Lung (tissue), 16 donors: ENCODE results near the gene TMEM185B. TPM values are rescaled to one million over a fixed set of nuclear protein-coding genes. Genes with fewer than 3 reads are reported as not detected.

ENCODE experiments used
- ATAC-seq: fragments of 200-7000 bp; cut with Tn5 transposase; one replicate; pipeline ENCODE4 v1.9.1; 2020; ENCODE audit warnings: moderate number of reproducible peaks; ENCODE audit not compliant: insufficient read depth, low FRiP score
- DNase-seq, 3 donors: peaks; one replicate each; pipeline ENCODE4 v3.0.0-alpha.2; 2013 to 2017
- H3K27ac ChIP-seq, 2 donors: one replicate each; pipeline ENCODE4 v1.5.1; 2013; ENCODE audit warnings: mild to moderate bottlenecking in 2 of 2, moderate library complexity in 2 of 2, control low read depth in 1 of 2, inconsistent platforms in 1 of 2, low read depth in 1 of 2, low read length in 1 of 2
- H3K27me3 ChIP-seq, 3 donors: one replicate each; pipeline ENCODE4 v1.5.1; 2013; ENCODE audit warnings: low read length in 2 of 3; ENCODE audit not compliant: control insufficient read depth in 3 of 3, insufficient read depth in 3 of 3
- H3K36me3 ChIP-seq, 4 donors: one replicate each; pipeline ENCODE4 v1.5.1; 2013; ENCODE audit warnings: low read length in 4 of 4, mild to moderate bottlenecking in 1 of 4, moderate library complexity in 1 of 4; ENCODE audit not compliant: control insufficient read depth in 4 of 4, insufficient read depth in 4 of 4
- H3K4me1 ChIP-seq, 5 donors: one replicate each; pipeline ENCODE4 v1.5.1; 2013; ENCODE audit warnings: low read length in 5 of 5, mild to moderate bottlenecking in 2 of 5, moderate library complexity in 1 of 5; ENCODE audit not compliant: control insufficient read depth in 5 of 5, insufficient read depth in 5 of 5
- H3K4me3 ChIP-seq: one replicate; pipeline ENCODE4 v1.5.1; 2013; ENCODE audit warnings: mild to moderate bottlenecking, control low read depth, moderate library complexity
- H3K9ac ChIP-seq, 2 donors: one replicate each; pipeline ENCODE4 v1.5.1; 2013; ENCODE audit warnings: low read length in 2 of 2, control low read depth in 1 of 2; ENCODE audit not compliant: insufficient read depth in 1 of 2
- H3K9me3 ChIP-seq, 4 donors: one replicate each; pipeline ENCODE4 v1.5.1; 2013; ENCODE audit warnings: low read length in 3 of 4, mild to moderate bottlenecking in 1 of 4, moderate library complexity in 1 of 4; ENCODE audit not compliant: control insufficient read depth in 4 of 4, insufficient read depth in 3 of 4
- CTCF ChIP-seq: IDR thresholded peaks from 2 replicates; pipeline ENCODE4 v1.5.1; 2012; ENCODE audit warnings: mild to moderate bottlenecking; ENCODE audit errors: control extremely low read depth, extremely low read depth
- WGBS, 2 donors: extraction: QIAGEN DNeasy Blood & Tissue Kit; methylation state at CpG; one replicate each; pipeline ENCODE4 v1.1.7; 2013; 5-methylcytosine and 5-hydroxymethylcytosine counted together
- long read RNA-seq, 5 donors: transcript quantifications; one replicate each; lab custom pipeline, GENCODE V29; 2026
- polyA plus RNA-seq, 2 donors: library from polyadenylated mRNA; stranded (reverse); fragments of 200-250 nt; gene quantifications; one replicate each; pipeline ENCODE4 v1.2.1, GENCODE V29; 2013
- total RNA-seq, 2 donors: library from RNA; depleted of rRNA in 1 of 2; stranded (reverse); fragments of >200 nt in 1 of 2; gene quantifications; one replicate each; pipeline ENCODE4 v1.2.1, GENCODE V29; 2014 to 2021
- donor health status: control.
- donor health status: control.
- donor health status: Bipolar disorder and iron deficiency.
- donor health status: healthy.
- donor health status: DM: yes; HTN: yes; CAD: no.

Gene TMEM185B
- total RNA-seq (10 to 100 TPM; 27.1 to 35.2 TPM), polyA plus RNA-seq (10 to 100 TPM in 1 of 2 donors, 1 to 10 TPM in 1; 6.5 to 27.0 TPM)
- long read RNA-seq, donor 1, transcript TMEM185B-201 (1 exons, 2,131 nt), result major isoform, 34 of 34 reads
- long read RNA-seq, donor 1, partial matches to known transcripts, result 0 of 34 reads
- long read RNA-seq, donor 1, other reads (novel, unspliced or antisense), result 0 of 34 reads
- long read RNA-seq, donor 2, transcript TMEM185B-201 (1 exons, 2,131 nt), result major isoform, 11 of 11 reads
- long read RNA-seq, donor 2, partial matches to known transcripts, result 0 of 11 reads
- long read RNA-seq, donor 2, other reads (novel, unspliced or antisense), result 0 of 11 reads
- long read RNA-seq, donor 3, transcript TMEM185B-201 (1 exons, 2,131 nt), result major isoform, 18 of 18 reads
- long read RNA-seq, donor 3, partial matches to known transcripts, result 0 of 18 reads
- long read RNA-seq, donor 3, other reads (novel, unspliced or antisense), result 0 of 18 reads
- long read RNA-seq, donor 4, transcript TMEM185B-201 (1 exons, 2,131 nt), result major isoform, 25 of 25 reads
- long read RNA-seq, donor 4, partial matches to known transcripts, result 0 of 25 reads
- long read RNA-seq, donor 4, other reads (novel, unspliced or antisense), result 0 of 25 reads
- long read RNA-seq, donor 5, transcript TMEM185B-201 (1 exons, 2,131 nt), result major isoform, 25 of 25 reads
- long read RNA-seq, donor 5, partial matches to known transcripts, result 0 of 25 reads
- long read RNA-seq, donor 5, other reads (novel, unspliced or antisense), result 0 of 25 reads

DNA sequence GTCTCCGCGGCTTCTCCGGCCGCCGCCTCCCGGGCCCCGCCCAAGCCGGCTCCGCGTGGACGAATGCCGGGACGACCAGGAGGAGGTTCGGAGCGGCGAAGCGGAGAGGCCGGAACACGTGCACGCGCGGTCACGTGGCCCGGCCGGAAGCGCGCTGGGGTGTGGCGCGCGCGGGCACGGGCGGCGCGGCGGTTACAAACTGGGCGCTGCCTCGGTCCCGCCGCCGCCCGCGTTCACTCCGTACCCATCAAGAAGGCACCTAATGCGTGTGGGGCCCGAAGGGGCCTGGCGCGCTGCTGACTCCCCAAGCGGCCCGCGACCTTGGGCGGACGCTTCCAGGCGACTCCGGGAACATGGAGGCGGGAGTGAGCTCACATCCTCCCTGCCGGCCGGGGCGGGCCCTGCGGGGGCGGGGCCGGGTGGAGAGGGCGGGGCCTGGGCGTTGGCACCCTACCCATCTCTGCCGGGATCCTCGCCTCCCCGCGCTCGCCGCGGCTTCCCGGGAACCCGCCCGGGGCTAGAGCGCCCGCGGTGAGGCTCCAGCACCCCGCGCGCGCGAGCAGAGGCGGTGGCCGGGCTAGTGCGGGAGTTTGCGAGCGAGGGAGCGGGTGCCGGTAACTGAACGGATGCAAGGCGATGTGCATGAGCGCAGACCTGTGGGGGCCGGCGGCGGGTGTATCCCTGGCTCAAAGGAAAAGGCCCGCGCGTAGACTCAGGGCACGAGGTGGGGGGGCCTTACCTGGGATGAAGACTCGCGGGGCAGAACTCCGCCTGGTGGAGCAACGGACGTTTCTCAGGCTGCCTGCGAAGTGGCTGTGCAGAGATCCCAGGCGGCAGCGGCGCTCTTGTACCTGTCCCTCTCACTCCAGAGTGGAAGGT lies at the start of gene TMEM185B:
TMEM185B (minus strand) TSS at position 367 of the 879 bp plus-strand sequence. CDS start 424 bp downstream, outside the sequence.
- H3K4me3 ChIP-seq, result peak within 1 kb of the TSS; percentile 61
- H3K4me1 ChIP-seq, result peaks cover 3 to 17% (median 5%) of the 10 kb centered on the region in 5 donors
- peaks cover 0 to 21% (median 8%) of the 10 kb centered on the region in 4 donors for H3K36me3 ChIP-seq
- TF ChIP-seq CTCF, result no peak
- H3K9ac ChIP-seq, result peak within 1 kb of the TSS; percentile 50 to 73
- H3K27me3 ChIP-seq, result peaks cover 0 to 2% (median 2%) of the 10 kb centered on the region in 3 donors
- peaks cover 0 to 10% (median 1%) of the 10 kb centered on the region in 4 donors for H3K9me3 ChIP-seq
- WGBS, 2 donors, result 2 to 3% methylated on average over 81 to 108 of the region's 108 CpGs
- peak within 1 kb of the TSS; percentile 96 to 97 for H3K27ac ChIP-seq
- DNase-seq, result peak; percentile 89 to 94 (median 90)
- peak; percentile 98 for ATAC-seq

- Histone ChIP-seq H3K27me3 (no peaks in the 10 kb centered on the region), H3K9me3 (peaks cover 0 to 5% (median 0%) of the 10 kb centered on the region in 4 donors), H3K4me1 (peaks cover 0 to 14% (median 5%) of the 10 kb centered on the region in 5 donors), H3K27ac (no peak overlapping the region), H3K9ac (no peak overlapping the region), H3K36me3 (peaks cover 0 to 2% (median under 1%) of the 10 kb centered on the region in 4 donors), H3K4me3 (no peak overlapping the region)
- TF ChIP-seq CTCF, result no peak
- DNase-seq (no peak), ATAC-seq (no peak)
- WGBS, 2 donors, result 98 to 100% methylated on average over 1 of the region's 1 CpG
Observed at GRCh38 chr2:120271711-120272379, 48.6 kb upstream of the TMEM185B start.

GRCh38 chr2:120269816-120270215 lies 46.6 kb upstream of the TMEM185B start:
- no peak overlapping the region for H3K4me3 ChIP-seq
- peaks cover 0 to 2% (median under 1%) of the 10 kb centered on the region in 4 donors for H3K36me3 ChIP-seq
- H3K9me3 ChIP-seq, result peaks cover 0 to 5% (median 0%) of the 10 kb centered on the region in 4 donors
- H3K27me3 ChIP-seq, result no peaks in the 10 kb centered on the region
- WGBS, 2 donors, result 19 to 39% methylated on average over 1 of the region's 1 CpG
- DNase-seq (no peak), ATAC-seq (no peak)
- H3K9ac ChIP-seq, result no peak overlapping the region
- peaks cover 0 to 14% (median 5%) of the 10 kb centered on the region in 5 donors for H3K4me1 ChIP-seq
- no peak for TF ChIP-seq CTCF
- H3K27ac ChIP-seq, result no peak overlapping the region
